Sigmoid colon (tissue), 3 donors: ENCODE measurements around the gene ATP5MC3.

Experiments used
- CTCF ChIP-seq, 4 experiments: fragments of 450-650 bp in 3 of 4; fragments of 200-600 bp in 1 of 4; IDR thresholded peaks; one replicate each; pipeline ENCODE4 v1.5.1; 2016 to 2019; ENCODE audit warnings: antibody characterized with exemption in 4 of 4, mild to moderate bottlenecking in 3 of 4, moderate library complexity in 2 of 4
- POLR2A ChIP-seq, 2 donors: fragments of 450-650 bp; IDR thresholded peaks; one replicate each; pipeline ENCODE4 v1.6.1; 2016; ENCODE audit warnings: antibody characterized with exemption in 2 of 2, mild to moderate bottlenecking in 2 of 2, moderate library complexity in 2 of 2

- TF ChIP-seq CTCF (IDR thresholded peaks at IDR 0.05) (no peak), POLR2A (IDR thresholded peaks at IDR 0.05) (no peak)
Measured at GRCh38 chr2:175180701-175181103, 808 bp downstream of the ATP5MC3 start.
